ENCODE measurements around the gene GAPVD1. TPM values are rescaled to one million over a fixed set of nuclear protein-coding genes. Genes with fewer than 3 reads are reported as not detected.

The GAPVD1 gene
- total RNA-seq, 1 experiment from 2014 or later, result 53.1 TPM

- no peak overlapping the region for H2AFZ ChIP-seq (ENCODE audit: low read depth, low read length, poor library complexity, severe bottlenecking)
- H4K20me1 ChIP-seq (ENCODE audit: insufficient read depth), result no peaks in the 10 kb centered on the region
- RAD21 ChIA-PET (ENCODE audit: low non-redundant PET in 1 of 2, low total read pairs in 2 of 2, uncharacterized antibody in 2 of 2, unreplicated experiment in 2 of 2), result no interaction called here
- H3K4me3 ChIP-seq (replicated peaks in 1 of 2; ENCODE audit: low read depth in 1 of 2, low read length in 2 of 2), result no peak overlapping the region
- TF ChIP-seq POLR2A (IDR thresholded peaks at IDR 0.05; ENCODE audit: borderline replicate concordance, extremely low read depth, insufficient read depth, insufficient read length), result no peak
- TF ChIP-seq CBX3 (IDR thresholded peaks at IDR 0.05; ENCODE audit: low read depth), result no peak
- TF ChIP-seq JUND (IDR thresholded peaks at IDR 0.05), result no peak
- no peak for TF ChIP-seq SP1 (IDR thresholded peaks at IDR 0.05; ENCODE audit: low read depth)
- no peaks in the 10 kb centered on the region; the same call in 1 of the 2 replicates for H3K79me2 ChIP-seq (ENCODE audit: insufficient read depth, low read length)
- no peaks in the 10 kb centered on the region for H3K27me3 ChIP-seq (ENCODE audit: insufficient read depth, low read length)
- no peak overlapping the region; the same call in 1 of the 2 replicates for H3K9ac ChIP-seq (ENCODE audit: low read length)
- CTCF ChIA-PET, result interaction anchor here (1.0 kb wide), 1 partner anchor 1079 kb away, joined by 3 read pairs; no protein-coding TSS in a partner anchor
- H3K4me2 ChIP-seq (ENCODE audit: low read length), result peak overlapping the region; percentile 92; the same call in 1 of the 2 replicates
- ATAC-seq (no peak), DNase-seq (ENCODE audit: low read depth, low spot score) (no peak)
- BruUV-seq (replicated peaks), result no TSS peak
- intact Hi-C loops (cut with micrococcal nuclease), result no loop called here
- H3K27ac ChIP-seq (ENCODE audit: low read depth, low read length), result no peak overlapping the region
- peaks cover 15 to 41% of the 10 kb centered on the region in 2 experiments for H3K4me1 ChIP-seq (ENCODE audit: control insufficient read depth in 1 of 2, insufficient read depth in 2 of 2, low read length in 2 of 2)
- H3K9me3 ChIP-seq (ENCODE audit: control insufficient read depth in 1 of 2, insufficient read depth in 1 of 2, low read depth in 1 of 2, low read length in 2 of 2), result no peaks in the 10 kb centered on the region
- POLR2A ChIA-PET, result interaction anchor here (2.8 kb wide), 1 partner anchor 10 kb away, joined by 12 read pairs; no protein-coding TSS in a partner anchor
- H3K9me2 ChIP-seq (ENCODE audit: insufficient read depth), result no peaks in the 10 kb centered on the region
- no peaks in the 10 kb centered on the region for H3K36me3 ChIP-seq (ENCODE audit: control insufficient read depth in 1 of 2, insufficient read depth in 2 of 2, low read length in 2 of 2)
Measured at GRCh38 chr9:125412166-125412565, 150.5 kb downstream of the GAPVD1 start.

- no peaks in the 10 kb centered on the region for H3K9me2 ChIP-seq (ENCODE audit: insufficient read depth)
- intact Hi-C loops (cut with micrococcal nuclease), result no loop called here
- no TSS peak for BruUV-seq (replicated peaks)
- CTCF ChIA-PET, result no interaction called here
- no peaks in the 10 kb centered on the region for H3K9me3 ChIP-seq (ENCODE audit: control insufficient read depth in 1 of 2, insufficient read depth in 1 of 2, low read depth in 1 of 2, low read length in 2 of 2)
- H3K27me3 ChIP-seq (ENCODE audit: insufficient read depth, low read length), result no peaks in the 10 kb centered on the region
- TF ChIP-seq SP1 (IDR thresholded peaks at IDR 0.05; ENCODE audit: low read depth), result no peak
- TF ChIP-seq CEBPB (IDR thresholded peaks at IDR 0.05; ENCODE audit: low read depth), result no peak
- no peak for TF ChIP-seq REST (IDR thresholded peaks at IDR 0.05; ENCODE audit: low read depth)
- no peak for TF ChIP-seq EGR1 (IDR thresholded peaks at IDR 0.05; ENCODE audit: low read depth)
- H3K4me2 ChIP-seq (ENCODE audit: low read length), result no peak overlapping the region
- H2AFZ ChIP-seq (ENCODE audit: low read depth, low read length, poor library complexity, severe bottlenecking), result no peak overlapping the region
- H3K9ac ChIP-seq (ENCODE audit: low read length), result no peak overlapping the region
- RAD21 ChIA-PET (ENCODE audit: low non-redundant PET in 1 of 2, low total read pairs in 2 of 2, uncharacterized antibody in 2 of 2, unreplicated experiment in 2 of 2), result interaction anchor here in 1 of 2 experiments (0.7 kb wide), 1 partner anchor 1078 kb away, joined by 3 read pairs; no protein-coding TSS in a partner anchor
- H3K4me1 ChIP-seq (ENCODE audit: control insufficient read depth in 1 of 2, insufficient read depth in 2 of 2, low read length in 2 of 2), result peaks cover 12 to 28% of the 10 kb centered on the region in 2 experiments
- H3K79me2 ChIP-seq (ENCODE audit: insufficient read depth, low read length), result no peaks in the 10 kb centered on the region; the same call in 1 of the 2 replicates
- no peak overlapping the region for H3K4me3 ChIP-seq (replicated peaks in 1 of 2; ENCODE audit: low read depth in 1 of 2, low read length in 2 of 2)
- H4K20me1 ChIP-seq (ENCODE audit: insufficient read depth), result no peaks in the 10 kb centered on the region
- no peaks in the 10 kb centered on the region for H3K36me3 ChIP-seq (ENCODE audit: control insufficient read depth in 1 of 2, insufficient read depth in 2 of 2, low read length in 2 of 2)
- H3K27ac ChIP-seq (ENCODE audit: low read depth, low read length), result no peak overlapping the region
- ATAC-seq (no peak), DNase-seq (ENCODE audit: low read depth, low spot score) (no peak)
- POLR2A ChIA-PET, result interaction anchor here (1.2 kb wide), 1 partner anchor 9 kb away, joined by 4 read pairs; no protein-coding TSS in a partner anchor
Measured at GRCh38 chr9:125413579-125413978, 152.0 kb downstream of the GAPVD1 start.
